K562 (cell line): Measurements from ENCODE around the gene MS4A2.

ENCODE experiments used
- ARID2 ChIP-seq: fragments of 450-650 bp; IDR thresholded peaks from 2 replicates; pipeline ENCODE4 v1.6.1; 2017; ENCODE audit warnings: antibody characterized with exemption, mild to moderate bottlenecking
- BACH1 ChIP-seq: fragments of 200-800 bp; sonication (Bioruptor generic); IDR thresholded peaks from 2 replicates; pipeline ENCODE4 v1.6.1; 2016; ENCODE audit warnings: missing genetic modification characterization, missing compliant biosample characterization
- BDP1 ChIP-seq: IDR thresholded peaks from 3 replicates; pipeline ENCODE4 v1.6.1; 2011; ENCODE audit not compliant: insufficient read length, insufficient read depth
- CEBPB ChIP-seq: fragments of 450-650 bp; IDR thresholded peaks from 2 replicates; pipeline ENCODE4 v1.6.1; 2016; ENCODE audit warnings: missing genetic modification characterization, missing compliant biosample characterization
- E2F6 ChIP-seq, 2 experiments: IDR thresholded peaks; 2 replicates each; pipeline ENCODE4 v1.6.1; 2011; ENCODE audit warnings: borderline replicate concordance in 1 of 2, control low read depth in 1 of 2, low read depth in 1 of 2, low read length in 1 of 2, mild to moderate bottlenecking in 1 of 2, mixed read lengths in 1 of 2, moderate library complexity in 1 of 2; ENCODE audit not compliant: insufficient read depth in 1 of 2, insufficient read length in 1 of 2, poor library complexity in 1 of 2, severe bottlenecking in 1 of 2; ENCODE audit errors: extremely low read depth in 1 of 2
- FOXM1 ChIP-seq, 2 experiments: fragments of 450-650 bp in 1 of 2; sonication (generic) in 1 of 2; formaldehyde crosslinking in 1 of 2; IDR thresholded peaks; 2 replicates each; pipeline versions ENCODE4 v1.6.1 to v1.9.0; 2017 to 2022; ENCODE audit warnings: low read depth in 2 of 2, mild to moderate bottlenecking in 2 of 2, missing genetic modification reagents in 1 of 2, moderate library complexity in 1 of 2
- HNRNPL ChIP-seq: fragments of 200-400 bp; formaldehyde crosslinking; IDR thresholded peaks from 2 replicates; pipeline ENCODE4 v1.6.1; 2017; ENCODE audit warnings: low read depth, mild to moderate bottlenecking, low read length
- JUN ChIP-seq, 2 experiments: sonication (generic) in 1 of 2; formaldehyde crosslinking in 1 of 2; IDR thresholded peaks; 2 replicates each; pipeline versions ENCODE4 v1.6.1 to v1.8.0; 2012 to 2022; ENCODE audit warnings: borderline replicate concordance in 2 of 2, mild to moderate bottlenecking in 2 of 2, improper control_type of control experiment in 1 of 2, low read depth in 1 of 2, low read length in 1 of 2, missing genetic modification reagents in 1 of 2
- KDM4B ChIP-seq, 2 experiments: fragments of 450-650 bp in 1 of 2; sonication (generic) in 1 of 2; IDR thresholded peaks; 2 replicates each; pipeline ENCODE4 v1.6.1; 2016 to 2017; ENCODE audit warnings: borderline replicate concordance in 2 of 2, antibody characterized with exemption in 1 of 2, low read depth in 1 of 2, mild to moderate bottlenecking in 1 of 2
- NR0B1 ChIP-seq: fragments of 450-650 bp; IDR thresholded peaks from one replicate; pipeline ENCODE4 v1.6.1; 2018; ENCODE audit warnings: mild to moderate bottlenecking, moderate library complexity; ENCODE audit not compliant: partially characterized antibody
- POLR2AphosphoS5 ChIP-seq: IDR thresholded peaks from 2 replicates; pipeline ENCODE4 v1.6.1; 2011; ENCODE audit warnings: mild to moderate bottlenecking, low read depth, low read length, moderate library complexity; ENCODE audit not compliant: control insufficient read depth, insufficient read depth
- USF2 ChIP-seq: sonication (generic); formaldehyde crosslinking; IDR thresholded peaks from 2 replicates; pipeline ENCODE4 v1.5.0; 2020; ENCODE audit warnings: missing genetic modification reagents

- TF ChIP-seq BDP1 (no peak), BACH1 (tag) (no peak), E2F6 (IDR thresholded peaks at IDR 0.05; ENCODE audit: borderline replicate concordance in 1 of 2, extremely low read depth in 1 of 2, insufficient read depth in 1 of 2, insufficient read length in 1 of 2, low read depth in 1 of 2, low read length in 1 of 2, poor library complexity in 1 of 2, severe bottlenecking in 1 of 2) (no peak), FOXM1 (IDR thresholded peaks at IDR 0.05; ENCODE audit: low read depth) (no peak), FOXM1 (CRISPR knock-in tag; IDR thresholded peaks at IDR 0.05; ENCODE audit: low read depth) (no peak), HNRNPL (no peak), ARID2 (no peak), JUN (IDR thresholded peaks at IDR 0.05; ENCODE audit: borderline replicate concordance, low read depth, low read length) (no peak), JUN (CRISPR knock-in tag; IDR thresholded peaks at IDR 0.05; ENCODE audit: borderline replicate concordance) (no peak), NR0B1 (no peak), CEBPB (tag) (no peak), USF2 (CRISPR knock-in tag) (no peak), KDM4B (IDR thresholded peaks at IDR 0.05; ENCODE audit: borderline replicate concordance in 2 of 2, low read depth in 1 of 2) (no peak), POLR2AphosphoS5 (no peak)
These were observed 7.9 kb upstream of the MS4A2 start for GRCh38 chr11:60080535-60080934.
